MM.1S (cell line): ENCODE measurements around the gene PTX3.

Experiments used
- DNase-seq: peaks from one replicate; pipeline ENCODE4 v3.0.0-alpha.2; 2015
- H2AFZ ChIP-seq: fragments of 300-600 bp; sonication (generic); 2 replicates; pipeline ENCODE4 v1.6.0; 2016; ENCODE audit warnings: antibody characterized with exemption, low read length
- H3F3A ChIP-seq: fragments of 300-600 bp; sonication (generic); 2 replicates; pipeline ENCODE4 v1.6.1; 2016; ENCODE audit warnings: mild to moderate bottlenecking, antibody characterized with exemption, low read length, moderate library complexity, mixed read lengths; ENCODE audit not compliant: insufficient read depth
- H3K27ac ChIP-seq: fragments of 300-600 bp; sonication (generic); 2 replicates; pipeline ENCODE4 v1.5.1; 2016; ENCODE audit warnings: mild to moderate bottlenecking, low read length
- H3K27me3 ChIP-seq: fragments of 300-600 bp; sonication (generic); replicated peaks from 2 replicates; pipeline ENCODE4 v1.6.0; 2016; ENCODE audit warnings: low read length; ENCODE audit not compliant: insufficient read depth
- H3K36me3 ChIP-seq: fragments of 300-600 bp; sonication (generic); replicated peaks from 2 replicates; pipeline ENCODE4 v1.6.1; 2016; ENCODE audit warnings: mild to moderate bottlenecking, low read length, mixed read lengths; ENCODE audit not compliant: insufficient read depth
- H3K4me1 ChIP-seq: fragments of 300-600 bp; sonication (generic); 2 replicates; pipeline ENCODE4 v1.6.1; 2016; ENCODE audit warnings: low read length, mixed read lengths
- H3K4me2 ChIP-seq: fragments of 300-600 bp; sonication (generic); 2 replicates; pipeline ENCODE4 v1.6.0; 2016; ENCODE audit warnings: low read depth, low read length
- H3K4me3 ChIP-seq: fragments of 300-600 bp; sonication (generic); 2 replicates; pipeline ENCODE4 v1.5.1; 2016; ENCODE audit warnings: low read length, mixed read lengths
- H3K79me2 ChIP-seq: fragments of 300-600 bp; sonication (generic); 2 replicates; pipeline ENCODE4 v1.6.1; 2016; ENCODE audit warnings: mixed run types, low read length, mixed read lengths
- H3K9ac ChIP-seq: fragments of 300-600 bp; sonication (generic); 2 replicates; pipeline ENCODE4 v1.6.1; 2016; ENCODE audit warnings: low read length, mixed read lengths
- H3K9me2 ChIP-seq: fragments of 300-600 bp; sonication (generic); replicated peaks from 2 replicates; pipeline ENCODE4 v1.6.1; 2016; ENCODE audit warnings: mild to moderate bottlenecking, low read length, mixed read lengths; ENCODE audit not compliant: insufficient read depth
- H3K9me3 ChIP-seq: fragments of 300-600 bp; sonication (generic); replicated peaks from 2 replicates; pipeline ENCODE4 v1.6.1; 2016; ENCODE audit warnings: mild to moderate bottlenecking, low read length, mixed read lengths; ENCODE audit not compliant: insufficient read depth
- H4K20me1 ChIP-seq: fragments of 300-600 bp; sonication (generic); 2 replicates; pipeline ENCODE4 v1.6.1; 2016; ENCODE audit warnings: mild to moderate bottlenecking, low read length, moderate library complexity, mixed read lengths; ENCODE audit not compliant: insufficient read depth
- EZH2 ChIP-seq: fragments of 300-600 bp; sonication (generic); optimal IDR thresholded peaks from 2 replicates; pipeline ENCODE3; 2017; ENCODE audit warnings: low read depth, mild to moderate bottlenecking, antibody characterized with exemption, low read length, mixed read lengths
- EZH2phosphoT487 ChIP-seq: fragments of 300-600 bp; sonication (generic); IDR thresholded peaks from 2 replicates; pipeline ENCODE4 v1.6.1; 2018; ENCODE audit warnings: antibody characterized with exemption, low read length
- TF ChIP-seq, protein P1 (sequence below): fragments of 300-600 bp; sonication (generic); IDR thresholded peaks from 2 replicates; pipeline ENCODE4 v1.5.1; 2016; ENCODE audit warnings: antibody characterized with exemption, low read length, mixed read lengths

The PTX3 gene

DNA sequence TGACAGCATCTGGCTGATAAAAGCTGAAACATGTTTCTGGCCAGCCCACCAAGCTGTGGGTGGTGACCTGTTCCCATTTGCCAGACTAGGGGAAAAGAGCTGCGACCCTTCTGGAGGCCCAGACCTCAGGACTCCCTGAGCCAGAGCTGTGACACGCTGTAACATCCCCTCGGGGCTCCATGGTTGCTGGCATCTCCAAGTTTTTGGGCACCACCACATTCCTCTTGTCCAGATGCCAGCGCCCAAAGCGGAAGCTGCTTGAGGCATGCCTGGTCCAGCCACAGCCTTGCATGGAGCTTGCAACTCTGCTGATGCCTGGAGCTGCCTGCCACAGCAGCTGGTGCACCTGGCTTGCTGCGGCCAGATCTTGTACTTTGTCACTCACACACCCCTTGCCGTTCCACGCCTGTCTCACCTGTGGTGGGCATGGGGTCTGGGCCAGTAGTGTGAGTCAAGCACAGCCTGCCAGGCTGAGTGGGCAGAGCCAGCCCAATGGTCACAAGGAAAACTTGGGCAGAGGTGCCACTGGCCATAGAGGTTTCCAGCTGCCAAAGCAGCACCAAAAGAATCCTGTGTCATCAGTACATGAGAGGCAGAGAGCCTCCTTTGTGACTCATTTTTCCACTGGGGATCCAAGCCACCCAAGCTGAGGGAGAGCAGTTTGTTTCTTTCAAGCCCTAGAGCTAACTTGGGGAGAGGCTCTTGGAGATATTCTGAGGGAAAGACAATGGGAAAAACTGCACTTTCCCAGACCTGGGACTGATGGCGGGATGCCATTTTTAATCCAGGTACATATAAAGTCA lies 45.7 kb upstream of the PTX3 start:
- Histone ChIP-seq H3K4me1 (no peaks in the 10 kb centered on the region), H3K36me3 (no peaks in the 10 kb centered on the region), H4K20me1 (no peaks in the 10 kb centered on the region)

DNA sequence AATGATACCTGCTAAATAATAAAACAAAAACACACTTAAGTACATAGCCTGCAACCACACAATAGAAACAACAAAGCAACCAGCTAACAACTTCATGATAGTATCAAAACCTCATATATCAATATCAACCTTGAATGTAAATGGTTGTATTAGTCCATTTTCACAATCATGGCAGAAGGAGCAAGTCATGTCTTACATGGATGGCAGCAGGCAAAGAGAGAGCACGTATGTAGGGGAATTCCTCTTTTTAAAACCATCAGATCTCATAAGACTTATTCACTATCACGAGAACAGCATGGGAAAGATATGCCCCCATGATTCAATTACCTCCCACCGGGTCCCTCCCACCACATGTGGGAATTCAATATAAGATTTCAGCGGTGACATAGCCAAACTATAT lies 44.5 kb upstream of the PTX3 start:
- Histone ChIP-seq H3K9me2 (no peaks in the 10 kb centered on the region), H3K27ac (no peak overlapping the region), H3K9me3 (no peaks in the 10 kb centered on the region), H3K27me3 (no peaks in the 10 kb centered on the region), H2AFZ (no peak overlapping the region), H3K9ac (no peak overlapping the region), H3K36me3 (no peaks in the 10 kb centered on the region), H3F3A (no peaks in the 10 kb centered on the region), H4K20me1 (no peaks in the 10 kb centered on the region), H3K4me2 (no peak overlapping the region), H3K4me3 (no peak overlapping the region), H3K79me2 (no peaks in the 10 kb centered on the region), H3K4me1 (no peaks in the 10 kb centered on the region)
- no peak for DNase-seq
- TF ChIP-seq EZH2phosphoT487 (no peak), EZH2 (no peak)

More for the DNA sequence above, 45.7 kb upstream of the PTX3 start:
- no peak overlapping the region for H3K9ac ChIP-seq
- no peaks in the 10 kb centered on the region for H3K9me3 ChIP-seq
- H3K4me3 ChIP-seq, result no peak overlapping the region
- H3K79me2 ChIP-seq, result no peaks in the 10 kb centered on the region
- H3K9me2 ChIP-seq, result no peaks in the 10 kb centered on the region
- no peaks in the 10 kb centered on the region for H3F3A ChIP-seq
- H3K27ac ChIP-seq, result no peak overlapping the region
- no peaks in the 10 kb centered on the region for H3K27me3 ChIP-seq
- TF ChIP-seq EZH2phosphoT487, result no peak
- TF ChIP-seq, protein P1, sequence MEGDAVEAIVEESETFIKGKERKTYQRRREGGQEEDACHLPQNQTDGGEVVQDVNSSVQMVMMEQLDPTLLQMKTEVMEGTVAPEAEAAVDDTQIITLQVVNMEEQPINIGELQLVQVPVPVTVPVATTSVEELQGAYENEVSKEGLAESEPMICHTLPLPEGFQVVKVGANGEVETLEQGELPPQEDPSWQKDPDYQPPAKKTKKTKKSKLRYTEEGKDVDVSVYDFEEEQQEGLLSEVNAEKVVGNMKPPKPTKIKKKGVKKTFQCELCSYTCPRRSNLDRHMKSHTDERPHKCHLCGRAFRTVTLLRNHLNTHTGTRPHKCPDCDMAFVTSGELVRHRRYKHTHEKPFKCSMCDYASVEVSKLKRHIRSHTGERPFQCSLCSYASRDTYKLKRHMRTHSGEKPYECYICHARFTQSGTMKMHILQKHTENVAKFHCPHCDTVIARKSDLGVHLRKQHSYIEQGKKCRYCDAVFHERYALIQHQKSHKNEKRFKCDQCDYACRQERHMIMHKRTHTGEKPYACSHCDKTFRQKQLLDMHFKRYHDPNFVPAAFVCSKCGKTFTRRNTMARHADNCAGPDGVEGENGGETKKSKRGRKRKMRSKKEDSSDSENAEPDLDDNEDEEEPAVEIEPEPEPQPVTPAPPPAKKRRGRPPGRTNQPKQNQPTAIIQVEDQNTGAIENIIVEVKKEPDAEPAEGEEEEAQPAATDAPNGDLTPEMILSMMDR, result no peak
- no peak for TF ChIP-seq EZH2
- DNase-seq, result no peak
- H3K4me2 ChIP-seq, result no peak overlapping the region
- no peak overlapping the region for H2AFZ ChIP-seq

DNA sequence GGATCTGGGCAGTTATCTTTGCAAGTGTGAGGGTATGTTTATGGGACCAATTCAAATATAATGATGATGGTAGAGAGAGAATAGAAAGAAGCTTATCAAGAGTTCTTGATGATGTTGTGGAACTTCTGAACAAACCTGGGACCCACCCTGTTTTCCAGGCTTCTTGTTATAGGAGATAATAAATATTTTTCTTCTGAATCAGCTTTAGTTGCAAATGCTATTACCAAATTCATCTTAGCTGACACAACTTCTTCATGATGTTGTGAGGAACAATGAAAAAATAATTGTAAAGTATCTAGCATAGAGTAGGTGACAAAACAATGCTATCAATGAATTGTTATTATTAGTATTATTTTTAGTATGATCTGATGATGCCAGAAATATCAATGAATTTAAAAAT lies 43.5 kb upstream of the PTX3 start:
- Histone ChIP-seq H3K36me3 (no peaks in the 10 kb centered on the region), H3K9ac (no peak overlapping the region), H3K27ac (no peak overlapping the region), H2AFZ (no peak overlapping the region), H3K4me2 (no peak overlapping the region), H3K79me2 (no peaks in the 10 kb centered on the region), H3K4me3 (no peak overlapping the region), H3K9me3 (no peaks in the 10 kb centered on the region), H3K9me2 (no peaks in the 10 kb centered on the region), H3K4me1 (no peaks in the 10 kb centered on the region), H4K20me1 (no peaks in the 10 kb centered on the region), H3F3A (no peaks in the 10 kb centered on the region), H3K27me3 (no peaks in the 10 kb centered on the region)
- DNase-seq, result no peak
- no peak for TF ChIP-seq EZH2
- TF ChIP-seq EZH2phosphoT487, result no peak
- TF ChIP-seq, protein P1, result no peak

DNA sequence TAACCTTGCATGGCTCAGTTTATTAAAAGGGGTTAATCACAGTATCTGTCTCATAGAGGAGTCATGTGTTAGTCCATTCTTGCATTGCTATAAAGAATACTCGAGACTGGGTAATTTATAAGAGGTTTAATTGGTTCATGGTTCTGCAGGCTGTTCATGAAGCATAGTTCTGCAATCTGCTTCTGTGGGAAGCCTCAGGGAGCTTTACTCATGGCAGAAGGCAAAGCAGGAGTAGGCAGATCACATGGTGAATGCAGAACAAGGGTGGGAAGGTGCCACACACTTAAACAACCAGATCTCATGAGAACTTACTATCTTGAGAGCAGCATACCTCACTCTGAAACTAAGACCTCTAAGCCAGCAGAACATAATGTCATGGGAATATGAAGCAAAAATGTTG lies 42.2 kb upstream of the PTX3 start:
- Histone ChIP-seq H3K79me2 (no peaks in the 10 kb centered on the region), H3K4me2 (no peak overlapping the region), H3K9me2 (no peaks in the 10 kb centered on the region), H3K9me3 (no peaks in the 10 kb centered on the region), H2AFZ (no peak overlapping the region), H3K36me3 (no peaks in the 10 kb centered on the region), H3K27ac (no peak overlapping the region), H4K20me1 (no peaks in the 10 kb centered on the region), H3F3A (no peaks in the 10 kb centered on the region), H3K4me1 (no peaks in the 10 kb centered on the region), H3K4me3 (no peak overlapping the region), H3K27me3 (no peaks in the 10 kb centered on the region), H3K9ac (no peak overlapping the region)
- TF ChIP-seq EZH2phosphoT487, result no peak
- TF ChIP-seq, protein P1, result no peak
- no peak for TF ChIP-seq EZH2
- no peak for DNase-seq
